Hematopoietic multipotent progenitor cell treated with erythropoietin and hydrocortisone succinate and interleukin-3 and kit ligand, for 6 days (in vitro differentiated cells): Measurements from ENCODE around the gene LBHD2.
A peak's percentile ranks its signal among the peaks of the same experiment; 100 is the strongest.

ENCODE experiments used
- DNase-seq: peaks from one replicate; pipeline ENCODE4 v3.0.0-alpha.2; 2015

Gene LBHD2

GRCh38 chr14:103122585-103122946 is 38.6 kb downstream of the LBHD2 start:
- no peak for DNase-seq

- DNase-seq = peak; percentile 44
Measured at GRCh38 chr14:103122947-103123633, 39.1 kb downstream of the LBHD2 start, which contains the start of gene TNFAIP2. TSS of gene TNFAIP2 (plus strand) at chr14:103123461. CDS start at chr14:103126458, 2,997 bp downstream.

- no peak for DNase-seq
Measured at GRCh38 chr14:103123634-103124500, 39.9 kb downstream of the LBHD2 start.

- no peak for DNase-seq
Measured at GRCh38 chr14:103124501-103125001, 40.5 kb downstream of the LBHD2 start.

GRCh38 chr14:103125098-103126070 is 41.4 kb downstream of the LBHD2 start:
- DNase-seq = no peak

- no peak for DNase-seq
Measured at GRCh38 chr14:103126088-103126872, 42.3 kb downstream of the LBHD2 start.

- DNase-seq = no peak
Measured at GRCh38 chr14:103126873-103127304, 42.9 kb downstream of the LBHD2 start.

GRCh38 chr14:103127356-103127755 is 43.3 kb downstream of the LBHD2 start:
- DNase-seq = no peak

GRCh38 chr14:103127861-103128598 is 44.0 kb downstream of the LBHD2 start:
- no peak for DNase-seq

- DNase-seq = no peak
Measured at GRCh38 chr14:103128631-103129300, 44.8 kb downstream of the LBHD2 start.

- DNase-seq = no peak
Measured at GRCh38 chr14:103129301-103130016, 45.4 kb downstream of the LBHD2 start.

- no peak for DNase-seq
Measured at GRCh38 chr14:103130017-103130764, 46.2 kb downstream of the LBHD2 start.

- DNase-seq = no peak
Measured at GRCh38 chr14:103130965-103131364, 47.0 kb downstream of the LBHD2 start.

GRCh38 chr14:103131580-103131979 is 47.6 kb downstream of the LBHD2 start:
- no peak for DNase-seq

- no peak for DNase-seq
Measured at GRCh38 chr14:103132381-103133209, 48.6 kb downstream of the LBHD2 start.

GRCh38 chr14:103133210-103134140 is 49.5 kb downstream of the LBHD2 start:
- no peak for DNase-seq

- no peak for DNase-seq
Measured at GRCh38 chr14:103134405-103134804, 50.4 kb downstream of the LBHD2 start.
